K562 (cell line): ENCODE results near the gene OR9A2. TPM values are rescaled to one million over a fixed set of nuclear protein-coding genes. Genes with fewer than 3 reads are reported as not detected.

Experiments used
- ATAC-seq: fragments of 200-7000 bp; cut with Tn5 transposase; 3 replicates; pipeline ENCODE4 v1.9.1; 2020; ENCODE audit warnings: moderate library complexity
- BruUV-seq: library from RNA; stranded (reverse); fragments of 400-500 nt; replicated peaks from 2 replicates; lab custom pipeline; 2021; lab: Mats Ljungman, UMichigan
- CTCF ChIA-PET: fragments of 300-600 bp; formaldehyde crosslinking; extraction: SDS; loops from one replicate; lab custom pipeline; 2021; ENCODE audit warnings: low intra/inter-chr PET ratio; lab: Yijun Ruan, JAX
- POLR2A ChIA-PET: fragments of 300-600, 350-650 bp; sonication (Branson Sonifier 250); formaldehyde crosslinking; extraction: SDS; loops from one replicate; lab custom pipeline; 2021; ENCODE audit warnings: antibody characterized with exemption, inconsistent platforms; lab: Yijun Ruan, JAX
- DNase-seq, 4 experiments: peaks; one replicate each; pipeline versions ENCODE4 v3.0.0 to v3.0.0-alpha.2; 2011 to 2018; ENCODE audit warnings: low spot score in 3 of 4, mixed read lengths in 3 of 4; ENCODE audit errors: extremely low read depth in 1 of 4
- FAIRE-seq: peaks from 2 replicates; lab custom pipeline; 2011; peaks lifted over from hg19 to GRCh38; lab: Jason Lieb, UNC
- H2AFZ ChIP-seq: 2 replicates; pipeline ENCODE4 v1.6.0; 2011; ENCODE audit warnings: low read depth, low read length, control low read depth, inconsistent platforms
- H3K27ac ChIP-seq: fragments of 200-600 bp; 3 replicates; pipeline ENCODE4 v1.8.0; 2011; ENCODE audit warnings: low read depth, mild to moderate bottlenecking, control low read depth, inconsistent platforms, low read length, moderate library complexity, mixed read lengths; ENCODE audit errors: extremely low read depth
- H3K27me3 ChIP-seq, 2 experiments: fragments of 300-600 bp in 1 of 2; 2 replicates in 1 of 2; 3 replicates in 1 of 2; pipeline versions ENCODE4 v1.6.0 to v1.8.0; 2011; ENCODE audit warnings: inconsistent platforms in 2 of 2, low read length in 2 of 2, mild to moderate bottlenecking in 1 of 2, mixed read lengths in 1 of 2, moderate library complexity in 1 of 2; ENCODE audit not compliant: control insufficient read depth in 2 of 2, insufficient read depth in 2 of 2
- H3K36me3 ChIP-seq: fragments of 300-600 bp; 3 replicates; pipeline ENCODE4 v1.8.0; 2011; ENCODE audit warnings: mild to moderate bottlenecking, low read length, inconsistent platforms; ENCODE audit not compliant: control insufficient read depth, insufficient read depth
- H3K4me1 ChIP-seq, 2 experiments: fragments of 200-600 bp in 1 of 2; replicated peaks in 1 of 2; 2 replicates in 1 of 2; 3 replicates in 1 of 2; pipeline versions ENCODE4 v1.5.1 to v1.8.0; 2011; ENCODE audit warnings: inconsistent platforms in 2 of 2, low read length in 2 of 2, mild to moderate bottlenecking in 1 of 2, mixed read lengths in 1 of 2, moderate library complexity in 1 of 2; ENCODE audit not compliant: control insufficient read depth in 2 of 2, insufficient read depth in 2 of 2
- H3K4me2 ChIP-seq: 2 replicates; pipeline ENCODE4 v1.6.1; 2011; ENCODE audit warnings: low read length, control low read depth, inconsistent platforms, mixed read lengths; ENCODE audit not compliant: insufficient read depth
- H3K4me3 ChIP-seq: fragments of 200-600 bp; sonication (generic), shearing (Covaris generic); 2 replicates; pipeline ENCODE4 v1.5.1; 2016; ENCODE audit warnings: control low read depth, inconsistent platforms
- H3K79me2 ChIP-seq: fragments of 200-600 bp; 3 replicates; pipeline ENCODE4 v1.8.0; 2011; ENCODE audit warnings: low read length, inconsistent platforms; ENCODE audit not compliant: control insufficient read depth, insufficient read depth
- H3K9ac ChIP-seq, 2 experiments: 2 replicates each; pipeline versions ENCODE4 v1.6.0 to v1.6.1; 2011; ENCODE audit warnings: low read depth in 2 of 2, low read length in 2 of 2, control low read depth in 1 of 2, inconsistent platforms in 1 of 2, mild to moderate bottlenecking in 1 of 2, mixed read lengths in 1 of 2; ENCODE audit not compliant: insufficient read depth in 1 of 2
- H3K9me1 ChIP-seq: one replicate; pipeline ENCODE4 v1.6.0; 2011; ENCODE audit warnings: inconsistent platforms, mild to moderate bottlenecking, low read length, moderate library complexity; ENCODE audit not compliant: control insufficient read depth, insufficient read depth
- H3K9me3 ChIP-seq: replicated peaks from 2 replicates; pipeline ENCODE4 v1.5.1; 2011; ENCODE audit warnings: low read depth, low read length, inconsistent platforms; ENCODE audit not compliant: control insufficient read depth, insufficient read depth
- H4K20me1 ChIP-seq: replicated peaks from 2 replicates; pipeline ENCODE4 v1.6.1; 2011; ENCODE audit warnings: low read length, inconsistent platforms, mixed read lengths; ENCODE audit not compliant: control insufficient read depth, insufficient read depth
- ARID1B ChIP-seq: fragments of 450-650 bp; IDR thresholded peaks from 2 replicates; pipeline ENCODE4 v1.6.1; 2016; ENCODE audit warnings: antibody characterized with exemption, mild to moderate bottlenecking, inconsistent platforms
- BMI1 ChIP-seq: fragments of 150-350 bp; IDR thresholded peaks from 2 replicates; pipeline ENCODE4 v1.6.1; 2014; ENCODE audit warnings: low read length
- CBFA2T2 ChIP-seq: fragments of 450-650 bp; conservative IDR thresholded peaks from 2 replicates; pipeline ENCODE4 v1.6.1; 2017; ENCODE audit warnings: mild to moderate bottlenecking
- CBFA2T3 ChIP-seq: fragments of 450-650 bp; IDR thresholded peaks from 2 replicates; pipeline ENCODE4 v1.6.1; 2017
- CBFB ChIP-seq: sonication (generic); formaldehyde crosslinking; IDR thresholded peaks from 2 replicates; pipeline ENCODE4 v1.4.0; 2020; ENCODE audit warnings: mild to moderate bottlenecking, missing genetic modification reagents
- FOXK1 ChIP-seq: sonication (generic); formaldehyde crosslinking; IDR thresholded peaks from 2 replicates; pipeline ENCODE4 v1.8.0; 2022; ENCODE audit warnings: missing genetic modification reagents, mild to moderate bottlenecking, borderline replicate concordance
- HDGF ChIP-seq: fragments of 450-650 bp; IDR thresholded peaks from 2 replicates; pipeline ENCODE4 v1.6.1; 2016
- ILK ChIP-seq: fragments of 450-650 bp; IDR thresholded peaks from 2 replicates; pipeline ENCODE4 v1.6.1; 2016; ENCODE audit warnings: missing genetic modification characterization, low read depth, mild to moderate bottlenecking, missing compliant biosample characterization, moderate library complexity, borderline replicate concordance
- MCM5 ChIP-seq: fragments of 450-650 bp; IDR thresholded peaks from 2 replicates; pipeline ENCODE4 v1.6.1; 2016; ENCODE audit warnings: low read depth
- MCM7 ChIP-seq, 2 experiments: fragments of 450-650 bp; IDR thresholded peaks; 2 replicates each; pipeline ENCODE4 v1.6.1; 2016 to 2018
- MNT ChIP-seq, 2 experiments: fragments of 450-650 bp; conservative IDR thresholded peaks; 2 replicates each; pipeline ENCODE4 v1.6.1; 2017; ENCODE audit warnings: mild to moderate bottlenecking in 2 of 2, moderate library complexity in 2 of 2
- NELFE ChIP-seq: IDR thresholded peaks from 2 replicates; pipeline ENCODE4 v1.6.1; 2011; ENCODE audit warnings: mild to moderate bottlenecking; ENCODE audit not compliant: insufficient read depth, insufficient read length
- NFE2 ChIP-seq: IDR thresholded peaks from 2 replicates; pipeline ENCODE4 v1.6.1; 2014; ENCODE audit warnings: antibody characterized with exemption, low read depth
- SOX6 ChIP-seq: fragments of 450-650 bp; IDR thresholded peaks from 2 replicates; pipeline ENCODE4 v1.6.1; 2014; ENCODE audit warnings: mild to moderate bottlenecking
- TAL1 ChIP-seq: fragments of 450-650 bp; IDR thresholded peaks from 2 replicates; pipeline ENCODE4 v1.6.1; 2016; ENCODE audit warnings: mild to moderate bottlenecking
- TCF3 ChIP-seq: sonication (generic); formaldehyde crosslinking; IDR thresholded peaks from 2 replicates; pipeline ENCODE4 v1.4.0; 2020; ENCODE audit warnings: mild to moderate bottlenecking, missing genetic modification reagents
- USF1 ChIP-seq: sonication (generic); formaldehyde crosslinking; IDR thresholded peaks from 2 replicates; pipeline ENCODE4 v1.9.0; 2022; ENCODE audit warnings: mild to moderate bottlenecking, missing genetic modification reagents
- ZNF57 ChIP-seq: fragments of 450-650 bp; formaldehyde crosslinking; IDR thresholded peaks from 2 replicates; pipeline ENCODE4 v1.4.0; 2020; ENCODE audit warnings: mild to moderate bottlenecking, moderate library complexity
- WGBS: fragments of 100-300 bp; shearing (Covaris generic); methylation state at CpG from one replicate; pipeline ENCODE4 v1.1.6; 2016; ENCODE audit warnings: low coverage, mixed read lengths; ENCODE audit not compliant: insufficient coverage; ENCODE audit errors: missing lambda C conversion rate; 5-methylcytosine and 5-hydroxymethylcytosine counted together
- in situ Hi-C: fragments of 300-500 bp; cut with MboI; formaldehyde crosslinking; loops from 4 replicates; pipeline ENCODE4 v1.15.0; 2018; ENCODE audit warnings: inconsistent platforms, mixed read lengths
- intact Hi-C: fragments of 100-400 bp; cut with micrococcal nuclease; formaldehyde crosslinking; loops from 2 replicates; pipeline ENCODE4 v1.14.2; 2022
- polyA plus RNA-seq, 8 experiments: library from polyadenylated mRNA; depleted of rRNA in 4 of 8; stranded (reverse) in 5 of 8; unstranded in 3 of 8; fragments of >200 nt; fragmentation: Nextera tagmentation in 2 of 8; fragmentation: Illumina TruSeq in 1 of 8; extraction: Ambion mirVana in 2 of 8; extraction: Trizol in 1 of 8; gene quantifications; 2 replicates each; pipeline versions ENCODE4 v1.2.1 to v1.2.3, GENCODE V29; 2011 to 2014; ENCODE audit warnings: inconsistent platforms in 1 of 8, missing spikeins in 1 of 8
- total RNA-seq, 7 experiments: library from RNA; depleted of rRNA in 6 of 7; stranded (reverse); fragments of >200 nt in 6 of 7; fragmentation: Illumina TruSeq in 2 of 7; extraction: Trizol in 2 of 7; gene quantifications; 2 replicates each; pipeline versions ENCODE4 v1.2.1 to v1.2.3, GENCODE V29; 2011 to 2021; ENCODE audit warnings: low replicate concordance in 1 of 7

The OR9A2 gene
- total and polyA plus RNA-seq, 9 of the 15 experiments (the other 6 are each of a cell fraction or from before 2014, with no cell fraction given): not detected

GRCh38 chr7:142997456-142997989, 29.4 kb downstream of the OR9A2 start:
- Histone ChIP-seq H3K9me1 (no peaks in the 10 kb centered on the region), H3K4me2 (no peak overlapping the region), H2AFZ (no peak overlapping the region), H3K9me3 (no peaks in the 10 kb centered on the region), H4K20me1 (no peaks in the 10 kb centered on the region), H3K27ac (no peak overlapping the region), H3K36me3 (no peaks in the 10 kb centered on the region), H3K4me3 (no peak overlapping the region), H3K79me2 (no peaks in the 10 kb centered on the region), H3K27me3 (peaks cover 0 to 4% of the 10 kb centered on the region in 2 experiments; a peak in 1 of 5 replicates), H3K4me1 (no peaks in the 10 kb centered on the region; a peak in 1 of 5 replicates), H3K9ac (no peak overlapping the region)
- CTCF ChIA-PET: interaction anchor here (1.3 kb wide), 1 partner anchor 72 kb away, joined by 3 read pairs; no protein-coding TSS in a partner anchor
- peak; percentile 41; the same call in 1 of the 2 replicates for TF ChIP-seq SOX6
- TF ChIP-seq USF1: peak; percentile 24; the same call in 1 of the 2 replicates
- no peak for TF ChIP-seq NFE2
- no peak for TF ChIP-seq HDGF
- peak; percentile 81; the same call in 1 of the 2 replicates for TF ChIP-seq FOXK1 (CRISPR knock-in tag)
- TF ChIP-seq CBFB (CRISPR knock-in tag): no peak
- TF ChIP-seq ILK (tag): no peak
- no peak for TF ChIP-seq NELFE
- peak; percentile 52 for TF ChIP-seq TCF3 (CRISPR knock-in tag)
- peak; percentile 71 for TF ChIP-seq CBFA2T3
- no peak for TF ChIP-seq MCM5
- peak; percentile 26; the same call in 1 of the 2 replicates for TF ChIP-seq ARID1B
- TF ChIP-seq TAL1: 0 out of 2 replicates have a peak, but pooled peaks have one; percentile 29
- no peak for TF ChIP-seq ZNF57
- no peak for TF ChIP-seq MCM7 (IDR thresholded peaks at IDR 0.05)
- TF ChIP-seq MNT (conservative IDR thresholded peaks at IDR 0.05): peak in 1 of 2 experiments; percentile 40; a peak in 2 of 4 replicates
- TF ChIP-seq CBFA2T2: peak; percentile 37
- no peak for TF ChIP-seq BMI1
- intact Hi-C loops (no loop called here), in situ Hi-C loops (no loop called here)
- FAIRE-seq (no peak), ATAC-seq (peak; percentile 36; the same call in 2 of the 3 replicates), DNase-seq (peak in 3 of 4 experiments; percentile 14 to 40 (median 38))
- under 1% methylated on average over 4 of the region's 4 CpGs for WGBS
- no TSS peak for BruUV-seq
- POLR2A ChIA-PET: no interaction called here
